OCI-LY1 (cell line): Measurements from ENCODE around the gene FAM53B.

ENCODE experiments used
- H2AFZ ChIP-seq: fragments of 200-600 bp; sonication (generic), shearing (Covaris generic); 2 replicates; pipeline ENCODE4 v1.6.0; 2014; ENCODE audit warnings: antibody characterized with exemption, mild to moderate bottlenecking, low read length
- H3F3A ChIP-seq: fragments of 200-600 bp; sonication (generic), shearing (Covaris generic); 2 replicates; pipeline ENCODE4 v1.6.0; 2014; ENCODE audit warnings: mild to moderate bottlenecking, antibody characterized with exemption, low read length, moderate library complexity; ENCODE audit not compliant: insufficient read depth
- H3K27ac ChIP-seq: fragments of 200-600 bp; sonication (generic); 2 replicates; pipeline ENCODE4 v1.5.1; 2014; ENCODE audit warnings: low read length, mixed run types, mild to moderate bottlenecking, low read depth; ENCODE audit not compliant: poor library complexity, severe bottlenecking
- H3K27me3 ChIP-seq: fragments of 200-600 bp; sonication (generic); 2 replicates; pipeline ENCODE4 v1.6.0; 2014; ENCODE audit warnings: antibody characterized with exemption, mild to moderate bottlenecking, low read length, moderate library complexity; ENCODE audit not compliant: insufficient read depth
- H3K36me3 ChIP-seq: fragments of 200-600 bp; sonication (generic); 2 replicates; pipeline ENCODE4 v1.6.1; 2014; ENCODE audit warnings: mild to moderate bottlenecking, antibody characterized with exemption, low read length, moderate library complexity, mixed read lengths; ENCODE audit not compliant: insufficient read depth
- H3K4me1 ChIP-seq: fragments of 200-600 bp; sonication (generic); 2 replicates; pipeline ENCODE4 v1.5.1; 2014; ENCODE audit warnings: mild to moderate bottlenecking, low read length, moderate library complexity; ENCODE audit not compliant: insufficient read depth, severe bottlenecking
- H3K4me2 ChIP-seq: fragments of 200-600 bp; sonication (generic), shearing (Covaris generic); 2 replicates; pipeline ENCODE4 v1.6.1; 2014; ENCODE audit warnings: low read length
- H3K4me3 ChIP-seq: fragments of 200-600 bp; sonication (generic); 2 replicates; pipeline ENCODE4 v1.5.1; 2014; ENCODE audit warnings: low read length, low read depth, mild to moderate bottlenecking, mixed read lengths; ENCODE audit not compliant: poor library complexity, severe bottlenecking
- H3K79me2 ChIP-seq: fragments of 200-600 bp; shearing (Covaris generic); 2 replicates; pipeline ENCODE4 v1.6.1; 2016; ENCODE audit warnings: mixed run types, low read length, mixed read lengths; ENCODE audit not compliant: insufficient read depth
- H3K9ac ChIP-seq: fragments of 200-600 bp; sonication (generic), shearing (Covaris generic); 2 replicates; pipeline ENCODE4 v1.6.1; 2014; ENCODE audit warnings: mild to moderate bottlenecking, low read length, mixed read lengths
- H3K9me2 ChIP-seq: fragments of 200-600 bp; sonication (generic), shearing (Covaris generic); 2 replicates; pipeline ENCODE4 v1.6.1; 2014; ENCODE audit warnings: low read depth, mild to moderate bottlenecking, low read length, mixed read lengths
- H3K9me3 ChIP-seq: fragments of 200-600 bp; shearing (Covaris generic); 2 replicates; pipeline ENCODE4 v1.6.1; 2014; ENCODE audit warnings: low read length, mixed read lengths
- H4K20me1 ChIP-seq: fragments of 200-600 bp; sonication (generic), shearing (Covaris generic); 2 replicates; pipeline ENCODE4 v1.6.0; 2016; ENCODE audit warnings: mild to moderate bottlenecking, low read length; ENCODE audit not compliant: insufficient read depth
- EZH2 ChIP-seq: fragments of 200-600 bp; sonication (generic), shearing (Covaris generic); IDR thresholded peaks from 2 replicates; pipeline ENCODE4 v1.8.0; 2017; ENCODE audit warnings: borderline replicate concordance, mixed run types, mild to moderate bottlenecking, antibody characterized with exemption, low read length, moderate library complexity, mixed read lengths
- TF ChIP-seq, protein P1 (sequence below): fragments of 200-600 bp; sonication (generic), shearing (Covaris generic); IDR thresholded peaks from 2 replicates; pipeline ENCODE4 v1.5.1; 2017; ENCODE audit warnings: mild to moderate bottlenecking, antibody characterized with exemption, low read length, moderate library complexity, mixed read lengths

FAM53B gene

DNA sequence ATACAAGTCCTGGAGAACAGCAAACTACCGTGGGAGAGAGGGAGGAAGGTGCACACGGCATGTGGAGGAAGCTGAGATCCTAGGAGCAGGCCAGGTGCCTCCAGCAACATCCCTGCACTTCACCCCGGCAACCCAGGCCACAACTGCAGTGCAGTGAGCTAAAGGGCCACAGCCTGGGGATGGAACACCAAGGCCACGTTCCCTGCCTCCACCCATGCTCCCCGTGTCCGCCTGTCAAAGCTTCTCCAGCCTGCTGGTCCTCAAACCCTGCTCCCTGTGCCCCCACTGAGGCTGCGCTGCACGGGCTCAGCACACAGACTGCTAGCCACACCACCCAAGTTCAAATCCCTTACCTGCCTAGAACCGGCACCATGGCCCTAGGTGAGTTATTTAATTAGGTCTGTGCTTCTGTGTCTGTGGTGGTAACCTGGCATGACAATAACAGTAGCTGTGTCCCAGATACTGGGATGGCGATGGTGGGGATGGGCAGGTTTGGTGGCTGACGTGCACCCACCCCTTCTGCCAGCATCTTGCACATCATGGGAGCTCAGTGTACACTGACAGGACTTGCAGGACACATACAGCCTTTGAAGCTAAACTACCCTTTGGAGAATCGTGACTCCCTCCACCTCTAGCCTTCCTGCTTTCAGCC lies 85.5 kb downstream of the FAM53B start:
- Histone ChIP-seq H3K4me3 (no peak overlapping the region), H3K9me2 (no peaks in the 10 kb centered on the region), H4K20me1 (no peaks in the 10 kb centered on the region), H2AFZ (no peak overlapping the region), H3K79me2 (no peaks in the 10 kb centered on the region; the same call in 1 of the 2 replicates), H3K4me2 (no peak overlapping the region), H3K9ac (no peak overlapping the region), H3K27me3 (no peaks in the 10 kb centered on the region), H3K27ac (no peak overlapping the region), H3K9me3 (no peaks in the 10 kb centered on the region), H3K36me3 (peaks cover 30% of the 10 kb centered on the region; the same call in 1 of the 2 replicates), H3F3A (no peaks in the 10 kb centered on the region), H3K4me1 (peaks cover 7% of the 10 kb centered on the region)
- TF ChIP-seq EZH2, result no peak
- TF ChIP-seq, protein P1, sequence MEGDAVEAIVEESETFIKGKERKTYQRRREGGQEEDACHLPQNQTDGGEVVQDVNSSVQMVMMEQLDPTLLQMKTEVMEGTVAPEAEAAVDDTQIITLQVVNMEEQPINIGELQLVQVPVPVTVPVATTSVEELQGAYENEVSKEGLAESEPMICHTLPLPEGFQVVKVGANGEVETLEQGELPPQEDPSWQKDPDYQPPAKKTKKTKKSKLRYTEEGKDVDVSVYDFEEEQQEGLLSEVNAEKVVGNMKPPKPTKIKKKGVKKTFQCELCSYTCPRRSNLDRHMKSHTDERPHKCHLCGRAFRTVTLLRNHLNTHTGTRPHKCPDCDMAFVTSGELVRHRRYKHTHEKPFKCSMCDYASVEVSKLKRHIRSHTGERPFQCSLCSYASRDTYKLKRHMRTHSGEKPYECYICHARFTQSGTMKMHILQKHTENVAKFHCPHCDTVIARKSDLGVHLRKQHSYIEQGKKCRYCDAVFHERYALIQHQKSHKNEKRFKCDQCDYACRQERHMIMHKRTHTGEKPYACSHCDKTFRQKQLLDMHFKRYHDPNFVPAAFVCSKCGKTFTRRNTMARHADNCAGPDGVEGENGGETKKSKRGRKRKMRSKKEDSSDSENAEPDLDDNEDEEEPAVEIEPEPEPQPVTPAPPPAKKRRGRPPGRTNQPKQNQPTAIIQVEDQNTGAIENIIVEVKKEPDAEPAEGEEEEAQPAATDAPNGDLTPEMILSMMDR, result no peak

DNA sequence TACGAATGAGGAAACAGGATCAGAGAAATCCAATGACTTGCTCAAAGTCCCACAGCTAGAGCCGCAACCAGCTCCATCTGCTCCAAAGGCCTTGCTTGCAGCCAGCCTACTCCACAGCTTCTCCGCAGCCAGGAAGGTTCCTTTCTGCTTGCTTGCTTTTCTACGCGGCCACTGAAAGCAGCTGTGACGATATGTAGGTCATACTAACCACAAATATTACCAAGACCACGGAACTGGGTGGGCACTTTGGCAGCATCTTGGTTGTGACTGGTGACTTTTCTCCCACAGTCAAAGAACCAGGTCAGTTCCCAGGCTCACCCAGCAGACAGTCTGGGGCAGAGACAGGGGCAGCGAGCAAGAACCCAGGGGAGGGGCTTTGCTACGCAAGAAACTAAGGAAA lies 86.4 kb downstream of the FAM53B start:
- H3K36me3 ChIP-seq, result peaks cover 24% of the 10 kb centered on the region; the same call in 1 of the 2 replicates
- no peaks in the 10 kb centered on the region for H3F3A ChIP-seq
- peaks cover 11% of the 10 kb centered on the region for H3K4me1 ChIP-seq
- no peaks in the 10 kb centered on the region for H3K9me3 ChIP-seq
- H3K27me3 ChIP-seq, result no peaks in the 10 kb centered on the region
- no peak for TF ChIP-seq EZH2
- TF ChIP-seq, protein P1, result no peak
- no peak overlapping the region for H3K9ac ChIP-seq
- H2AFZ ChIP-seq, result no peak overlapping the region
- no peaks in the 10 kb centered on the region for H3K9me2 ChIP-seq
- no peak overlapping the region for H3K4me2 ChIP-seq
- H4K20me1 ChIP-seq, result no peaks in the 10 kb centered on the region
- no peaks in the 10 kb centered on the region; the same call in 1 of the 2 replicates for H3K79me2 ChIP-seq
- H3K27ac ChIP-seq, result no peak overlapping the region
- no peak overlapping the region for H3K4me3 ChIP-seq

DNA sequence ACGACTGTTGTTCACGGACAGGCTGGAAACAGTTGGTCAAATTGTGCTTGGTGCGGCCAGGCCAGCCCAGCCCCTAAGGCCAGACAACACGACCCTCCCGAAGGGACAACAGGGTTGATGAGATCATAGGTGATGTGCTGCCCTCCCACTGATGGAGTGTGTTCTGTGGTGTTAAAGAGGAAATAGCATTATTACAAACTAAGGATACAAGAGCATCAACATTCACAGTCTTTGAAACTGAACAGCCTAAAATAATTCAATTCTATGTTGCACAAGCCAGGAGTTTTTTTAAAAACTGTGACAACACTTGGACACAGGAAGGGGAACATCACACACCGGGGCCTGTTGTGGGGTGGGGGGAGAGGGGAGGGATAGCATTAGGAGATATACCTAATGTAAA lies 87.6 kb downstream of the FAM53B start:
- Histone ChIP-seq H3K9me2 (no peaks in the 10 kb centered on the region), H3K79me2 (no peaks in the 10 kb centered on the region; the same call in 1 of the 2 replicates), H3F3A (no peaks in the 10 kb centered on the region), H3K4me3 (no peak overlapping the region), H3K9me3 (no peaks in the 10 kb centered on the region), H3K4me1 (peaks cover 24% of the 10 kb centered on the region), H3K9ac (no peak overlapping the region), H3K27me3 (no peaks in the 10 kb centered on the region), H3K27ac (no peak overlapping the region), H3K4me2 (no peak overlapping the region), H4K20me1 (no peaks in the 10 kb centered on the region), H2AFZ (no peak overlapping the region), H3K36me3 (peaks cover 21% of the 10 kb centered on the region; the same call in 1 of the 2 replicates)
- TF ChIP-seq EZH2, result no peak
- TF ChIP-seq, protein P1, result no peak
